ENCODE measurements around the gene SCRT2. TPM values are rescaled to one million over a fixed set of nuclear protein-coding genes. Genes with fewer than 3 reads are reported as not detected.
"Not testable (repeated sequence)": the region's sequence is repeated elsewhere in the genome, so short reads cannot be mapped to it uniquely, and the experiment has no call there.

The SCRT2 gene
- polyA plus RNA-seq, 3 donors: not detected

DNA sequence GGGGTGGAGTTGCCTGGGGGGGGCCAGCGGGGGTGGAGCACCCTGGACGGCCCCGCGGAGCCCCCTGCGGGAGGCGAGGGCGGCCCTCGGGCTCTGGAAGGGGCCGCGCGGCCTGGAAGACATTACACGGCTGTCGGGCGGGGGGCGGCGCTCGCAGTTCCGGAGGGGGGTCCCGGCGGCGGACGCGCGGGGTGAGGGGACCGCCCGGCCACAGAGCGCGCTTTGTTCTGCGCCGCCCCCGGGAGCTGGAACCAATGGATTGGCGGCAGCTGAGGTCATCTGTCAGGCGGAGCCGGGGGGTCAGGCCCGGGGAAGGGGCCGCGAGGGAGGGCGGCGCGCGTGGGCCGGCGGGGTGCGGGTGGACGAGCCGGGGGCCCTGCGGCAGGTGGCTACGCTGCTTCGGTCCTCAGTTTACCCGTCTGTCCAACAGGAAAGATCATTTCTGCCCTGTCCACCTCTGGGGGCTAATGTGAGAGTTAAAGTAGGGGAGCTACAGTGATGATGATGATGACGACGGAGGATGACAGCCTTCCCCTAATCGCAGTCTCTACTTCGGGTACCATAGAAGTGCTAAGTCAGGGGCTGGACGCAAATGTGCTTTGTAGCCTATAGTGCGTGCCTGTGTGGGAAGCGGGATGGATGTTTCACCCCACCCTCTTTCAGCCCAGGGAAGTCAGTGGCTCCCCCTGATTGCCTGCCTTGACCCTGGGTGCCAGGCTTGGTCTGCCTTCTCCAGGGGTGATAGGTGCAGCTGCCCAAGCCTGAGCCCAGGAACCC is 33.0 kb downstream of the SCRT2 start:
- H3K4me1 ChIP-seq (ENCODE audit: control insufficient read depth in 1 of 2, insufficient read depth in 2 of 2, low read length in 2 of 2): peaks cover 7 to 8% of the 10 kb centered on the region in 2 donors
- TF ChIP-seq, protein P1, sequence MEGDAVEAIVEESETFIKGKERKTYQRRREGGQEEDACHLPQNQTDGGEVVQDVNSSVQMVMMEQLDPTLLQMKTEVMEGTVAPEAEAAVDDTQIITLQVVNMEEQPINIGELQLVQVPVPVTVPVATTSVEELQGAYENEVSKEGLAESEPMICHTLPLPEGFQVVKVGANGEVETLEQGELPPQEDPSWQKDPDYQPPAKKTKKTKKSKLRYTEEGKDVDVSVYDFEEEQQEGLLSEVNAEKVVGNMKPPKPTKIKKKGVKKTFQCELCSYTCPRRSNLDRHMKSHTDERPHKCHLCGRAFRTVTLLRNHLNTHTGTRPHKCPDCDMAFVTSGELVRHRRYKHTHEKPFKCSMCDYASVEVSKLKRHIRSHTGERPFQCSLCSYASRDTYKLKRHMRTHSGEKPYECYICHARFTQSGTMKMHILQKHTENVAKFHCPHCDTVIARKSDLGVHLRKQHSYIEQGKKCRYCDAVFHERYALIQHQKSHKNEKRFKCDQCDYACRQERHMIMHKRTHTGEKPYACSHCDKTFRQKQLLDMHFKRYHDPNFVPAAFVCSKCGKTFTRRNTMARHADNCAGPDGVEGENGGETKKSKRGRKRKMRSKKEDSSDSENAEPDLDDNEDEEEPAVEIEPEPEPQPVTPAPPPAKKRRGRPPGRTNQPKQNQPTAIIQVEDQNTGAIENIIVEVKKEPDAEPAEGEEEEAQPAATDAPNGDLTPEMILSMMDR (IDR thresholded peaks at IDR 0.05): no peak
- peaks cover 15% of the 10 kb centered on the region for H3K4me1 Mint-ChIP-seq
- H3K27me3 ChIP-seq (ENCODE audit: control insufficient read depth in 2 of 2, insufficient read depth in 2 of 2, low read length in 2 of 2): peaks cover 3 to 15% of the 10 kb centered on the region in 2 donors
- no peak overlapping the region for H3K9ac ChIP-seq (ENCODE audit: insufficient read depth, low read length, poor library complexity, severe bottlenecking)
- no peaks in the 10 kb centered on the region for H3K79me2 ChIP-seq (ENCODE audit: insufficient read depth, low read length)
- intact Hi-C loops (cut with micrococcal nuclease): loop anchor here in 1 of 2 donors (5.0 kb wide), 1 partner anchor 80 kb away; no protein-coding TSS in a partner anchor
- no peak for DNase-seq
- WGBS (ENCODE audit: insufficient coverage): 5% methylated on average over 46 of the region's 57 CpGs
- peaks cover 32% of the 10 kb centered on the region for H4K20me1 ChIP-seq (ENCODE audit: insufficient read depth, low read length)
- H3K36me3 Mint-ChIP-seq: peaks cover 10 to 13% of the 10 kb centered on the region in 2 donors
- H3K4me3 Mint-ChIP-seq: peak overlapping the region in 1 of 2 donors; percentile 65
- H3K27me3 Mint-ChIP-seq (ENCODE audit: low read depth in 3 of 3): peaks cover 16 to 33% (median 26%) of the 10 kb centered on the region in 3 donors
- H3K27ac ChIP-seq (ENCODE audit: low read depth in 1 of 2, low read length in 2 of 2): no peak overlapping the region
- no peak overlapping the region for H2AFZ ChIP-seq (ENCODE audit: insufficient read depth, low read depth, low read length, poor library complexity, severe bottlenecking)
- peaks cover 7 to 8% of the 10 kb centered on the region in 2 donors for H3K36me3 ChIP-seq (replicated peaks in 1 of 2; ENCODE audit: control insufficient read depth in 1 of 2, insufficient read depth in 2 of 2, low read length in 2 of 2)
- H3K4me3 ChIP-seq (replicated peaks in 1 of 3; ENCODE audit: low read depth in 2 of 3, low read length in 3 of 3): no peak overlapping the region
- H3K9me3 ChIP-seq (replicated peaks in 1 of 2; ENCODE audit: control insufficient read depth in 1 of 2, insufficient read depth in 1 of 2, low read length in 2 of 2): peaks cover 0 to under 1% of the 10 kb centered on the region in 2 donors
- H3K4me2 ChIP-seq (replicated peaks; ENCODE audit: extremely low read depth, low read length, poor library complexity, severe bottlenecking): no peak overlapping the region
- H3K9me3 Mint-ChIP-seq: peaks cover 0 to 9% (median 1%) of the 10 kb centered on the region in 7 donors
- H3K27ac Mint-ChIP-seq: no peak overlapping the region

DNA sequence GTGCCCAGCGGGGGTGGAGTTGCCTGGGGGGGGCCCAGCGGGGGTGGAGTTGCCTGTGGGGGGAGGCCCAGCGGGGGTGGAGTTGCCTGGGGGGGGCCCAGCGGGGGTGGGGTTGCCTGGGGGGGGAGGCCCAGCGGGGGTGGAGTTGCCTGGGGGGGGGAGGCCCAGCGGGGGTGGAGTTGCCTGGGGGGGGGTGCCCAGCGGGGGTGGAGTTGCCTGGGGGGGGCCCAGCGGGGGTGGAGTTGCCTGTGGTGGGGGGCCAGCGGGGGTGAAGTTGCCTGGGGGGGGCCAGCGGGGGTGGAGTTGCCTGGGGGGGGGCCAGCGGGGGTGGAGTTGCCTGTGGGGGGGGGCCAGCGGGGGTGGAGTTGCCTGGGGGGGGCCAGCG is 33.6 kb downstream of the SCRT2 start:
- peaks cover 26% of the 10 kb centered on the region for H4K20me1 ChIP-seq (ENCODE audit: insufficient read depth, low read length)
- not testable (repeated sequence) for H3K27ac ChIP-seq (ENCODE audit: low read depth in 1 of 2, low read length in 2 of 2); DNase-seq; H3K4me1 ChIP-seq (ENCODE audit: control insufficient read depth in 1 of 2, insufficient read depth in 2 of 2, low read length in 2 of 2); H3K79me2 ChIP-seq (ENCODE audit: insufficient read depth, low read length); H3K4me3 Mint-ChIP-seq; H3K36me3 ChIP-seq (replicated peaks in 1 of 2; ENCODE audit: control insufficient read depth in 1 of 2, insufficient read depth in 2 of 2, low read length in 2 of 2); H3K9ac ChIP-seq (ENCODE audit: insufficient read depth, low read length, poor library complexity, severe bottlenecking); H3K27ac Mint-ChIP-seq; H3K36me3 Mint-ChIP-seq; H2AFZ ChIP-seq (ENCODE audit: insufficient read depth, low read depth, low read length, poor library complexity, severe bottlenecking); H3K9me3 Mint-ChIP-seq; H3K4me3 ChIP-seq (replicated peaks in 1 of 3; ENCODE audit: low read depth in 2 of 3, low read length in 3 of 3); H3K9me3 ChIP-seq (replicated peaks in 1 of 2; ENCODE audit: control insufficient read depth in 1 of 2, insufficient read depth in 1 of 2, low read length in 2 of 2); H3K4me2 ChIP-seq (replicated peaks; ENCODE audit: extremely low read depth, low read length, poor library complexity, severe bottlenecking)
- intact Hi-C loops (cut with micrococcal nuclease): loop anchor here in 1 of 2 donors (5.0 kb wide), 1 partner anchor 80 kb away; no protein-coding TSS in a partner anchor
- WGBS (ENCODE audit: insufficient coverage): no CpG with 5 or more reads among the region's 13 CpGs
- peaks cover 14% of the 10 kb centered on the region for H3K4me1 Mint-ChIP-seq
- H3K27me3 ChIP-seq (ENCODE audit: control insufficient read depth in 2 of 2, insufficient read depth in 2 of 2, low read length in 2 of 2): peaks cover 3 to 15% of the 10 kb centered on the region in 2 donors
- peaks cover 16 to 37% (median 26%) of the 10 kb centered on the region in 3 donors for H3K27me3 Mint-ChIP-seq (ENCODE audit: low read depth in 3 of 3)
